Activated naive CD4-positive, alpha-beta T cell treated with anti-CD3 and anti-CD28 coated beads for 36 hours (primary cell): ENCODE data around the gene PBLD. TPM values are rescaled to one million over a fixed set of nuclear protein-coding genes. Genes with fewer than 3 reads are reported as not detected.

Source experiments
- CTCF ChIA-PET: fragments of 350-600 bp; sonication (Branson Sonifier 250); formaldehyde crosslinking; loops from one replicate; lab custom pipeline; 2021; ENCODE audit warnings: antibody characterized with exemption; lab: Charles Lee
- DNase-seq: peaks from one replicate; pipeline ENCODE4 v3.0.0-alpha.2; 2020
- H3K27ac Mint-ChIP-seq: one replicate; pipeline ENCODE4 v1.8.0; 2021; ENCODE audit warnings: mild to moderate bottlenecking, mixed read lengths
- H3K27me3 Mint-ChIP-seq: one replicate; pipeline ENCODE4 v1.8.0; 2021; ENCODE audit warnings: low read depth, mixed read lengths
- H3K36me3 Mint-ChIP-seq: one replicate; pipeline ENCODE4 v1.8.0; 2021; ENCODE audit warnings: low read depth, mixed read lengths
- H3K4me1 Mint-ChIP-seq: one replicate; pipeline ENCODE4 v1.8.0; 2021; ENCODE audit warnings: low read depth, mixed read lengths
- H3K4me3 Mint-ChIP-seq: one replicate; pipeline ENCODE4 v1.8.0; 2021; ENCODE audit warnings: mild to moderate bottlenecking, moderate library complexity, mixed read lengths
- H3K9me3 Mint-ChIP-seq: one replicate; pipeline ENCODE4 v1.8.0; 2021; ENCODE audit warnings: mixed read lengths
- intact Hi-C: fragments of 100-400 bp; cut with micrococcal nuclease; formaldehyde crosslinking; loops from one replicate; pipeline ENCODE4 v1.15.1; 2023
- total RNA-seq, 2 experiments: library from RNA; stranded (reverse); gene quantifications; one replicate each; pipeline ENCODE4 v1.2.3, GENCODE V29; 2021

The PBLD gene
- total RNA-seq = 1 to 10 TPM; 1.3 to 2.2 TPM

DNA sequence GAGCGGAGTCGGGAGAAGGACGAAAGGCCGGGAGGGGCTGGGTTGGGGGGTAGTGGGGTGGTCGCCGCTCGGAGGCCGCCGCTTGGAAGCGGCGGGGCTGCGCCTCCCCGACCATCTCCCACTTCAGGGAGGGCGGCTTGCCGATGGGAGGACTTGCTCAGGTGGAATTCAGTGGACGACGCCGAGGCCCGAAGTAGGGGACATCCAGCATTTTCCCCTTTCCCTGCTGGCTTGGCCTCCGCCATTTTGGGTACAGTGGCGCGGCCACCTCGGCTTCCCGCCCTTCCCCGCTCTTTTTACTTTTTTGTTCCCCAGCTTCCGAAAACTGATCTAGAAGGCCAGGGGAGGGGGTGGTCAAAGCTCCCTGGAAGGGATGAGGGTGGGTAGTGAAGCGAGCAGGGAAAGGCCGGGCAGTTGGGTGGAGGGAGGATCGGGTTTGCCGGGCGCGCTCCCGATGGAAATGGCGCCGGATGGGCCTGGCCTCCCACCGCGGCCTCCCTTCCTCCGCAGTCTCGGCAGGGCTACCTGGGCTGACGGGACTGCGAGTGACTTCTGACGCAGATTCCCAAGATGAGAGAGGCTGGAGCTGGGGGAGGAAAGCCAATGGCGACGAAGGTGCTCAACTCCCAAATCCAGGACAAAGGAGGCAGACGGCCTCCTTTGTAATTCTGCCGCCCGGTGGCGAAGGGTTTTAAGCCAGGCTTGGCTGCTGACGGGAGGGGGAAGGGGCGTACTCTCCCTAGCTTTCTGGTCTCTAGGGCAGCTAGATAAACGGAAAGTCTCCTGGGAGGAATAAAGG, at the start of gene PBLD:
Gene PBLD (minus strand): TSS at position 670 of the 799 bp plus-strand sequence. CDS start 26,084 bp downstream, outside the sequence.
- peaks cover 47% of the 10 kb centered on the region for H3K4me1 Mint-ChIP-seq

DNA sequence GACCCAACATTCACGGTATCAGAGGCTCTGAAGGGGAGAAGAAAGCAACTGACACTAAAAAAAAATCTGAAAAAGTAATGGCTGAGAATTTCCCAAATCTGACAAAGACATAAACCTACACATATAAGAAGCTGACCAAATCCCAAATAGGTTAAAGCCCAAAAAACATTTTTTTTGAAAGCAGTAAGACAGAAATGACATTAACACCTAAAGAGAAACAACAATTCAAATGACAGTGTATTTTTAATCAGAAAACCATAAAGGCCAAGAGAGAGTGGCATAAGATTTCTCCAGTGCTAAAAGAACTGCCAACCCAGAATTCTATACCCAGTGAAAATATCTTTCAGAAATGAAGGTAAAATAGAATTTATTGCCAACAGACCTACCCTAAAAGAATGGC, 38.9 kb upstream of the PBLD start:
- Mint-ChIP-seq H3K27ac (no peak overlapping the region), H3K9me3 (peaks cover 10% of the 10 kb centered on the region), H3K4me1 (no peaks in the 10 kb centered on the region), H3K4me3 (no peak overlapping the region), H3K36me3 (peaks cover 36% of the 10 kb centered on the region), H3K27me3 (no peaks in the 10 kb centered on the region)
- intact Hi-C loops = no loop called here
- CTCF ChIA-PET = no interaction called here
- DNase-seq = no peak

More for the DNA sequence above, at the start of gene PBLD:
- Mint-ChIP-seq H3K36me3 (peaks cover 39% of the 10 kb centered on the region), H3K27me3 (no peaks in the 10 kb centered on the region), H3K27ac (peak within 1 kb of the TSS; percentile 100), H3K4me3 (peak within 1 kb of the TSS; percentile 100), H3K9me3 (no peaks in the 10 kb centered on the region)
- intact Hi-C loops = loop anchor here (1.0 to 2.0 kb wide), 9 partner anchors 74 to 792 kb away; partner anchors contain the start of genes DDX50, DNA2, RUFY2 and SLC25A16
- CTCF ChIA-PET = interaction anchor here (0.6 to 2.7 kb wide), 8 partner anchors 11 to 548 kb away, joined by 3 to 12 read pairs (median 5); no protein-coding TSS in a partner anchor
- peak; percentile 80 for DNase-seq

GRCh38 chr10:68367121-68367520, 34.4 kb upstream of the PBLD start:
- intact Hi-C loops = no loop called here
- H3K4me3 Mint-ChIP-seq = no peak overlapping the region
- H3K9me3 Mint-ChIP-seq = peaks cover 6% of the 10 kb centered on the region
- no peak for DNase-seq
- no peaks in the 10 kb centered on the region for H3K27me3 Mint-ChIP-seq
- H3K4me1 Mint-ChIP-seq = peaks cover 3% of the 10 kb centered on the region
- CTCF ChIA-PET = interaction anchor here (0.7 kb wide), 1 partner anchor 96 kb away, joined by 3 read pairs; no protein-coding TSS in a partner anchor
- no peak overlapping the region for H3K27ac Mint-ChIP-seq
- H3K36me3 Mint-ChIP-seq = peaks cover 19% of the 10 kb centered on the region

DNA sequence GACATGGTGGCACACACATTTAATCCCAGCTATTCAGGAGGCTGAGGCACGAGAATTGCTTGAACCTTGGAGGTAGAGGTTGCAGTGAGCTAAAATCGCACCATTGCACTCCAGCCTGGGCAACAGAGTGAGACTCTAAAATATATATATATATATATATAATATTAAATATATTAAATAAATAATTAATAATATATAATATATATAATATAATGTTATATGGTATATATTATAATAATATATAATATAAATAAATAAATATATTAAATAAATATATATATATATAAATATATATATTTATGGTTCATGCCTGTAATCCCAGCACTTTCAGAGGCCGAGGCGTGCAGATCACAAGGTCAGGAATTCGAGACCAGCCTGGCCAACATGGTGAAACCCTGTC, 33.9 kb upstream of the PBLD start:
- CTCF ChIA-PET = interaction anchor here (0.6 kb wide), 1 partner anchor 529 kb away, joined by 3 read pairs; no protein-coding TSS in a partner anchor
- peaks cover 15% of the 10 kb centered on the region for H3K36me3 Mint-ChIP-seq

DNA sequence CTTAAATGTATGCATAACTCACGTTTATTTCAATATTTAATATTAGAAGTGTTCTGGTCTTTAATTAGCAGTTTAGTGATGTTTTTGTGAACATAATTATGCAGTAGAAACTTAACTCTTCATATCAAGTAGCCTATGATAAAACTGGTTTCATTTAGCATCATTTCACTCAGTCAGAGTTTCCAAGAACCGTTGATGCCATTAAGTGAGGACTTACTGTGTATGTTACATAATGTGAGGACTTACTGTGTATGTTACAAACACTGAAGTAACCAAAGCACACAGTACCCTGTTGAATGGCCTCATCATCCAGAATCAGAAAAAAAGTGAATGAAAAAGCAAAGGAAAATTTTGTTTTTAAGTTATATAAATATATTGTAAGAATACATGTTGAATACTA, 32.9 kb upstream of the PBLD start:
- intact Hi-C loops = no loop called here
- Mint-ChIP-seq H3K9me3 (peaks cover 2% of the 10 kb centered on the region), H3K27ac (no peak overlapping the region), H3K4me1 (peaks cover 3% of the 10 kb centered on the region), H3K27me3 (no peaks in the 10 kb centered on the region), H3K36me3 (peaks cover 9% of the 10 kb centered on the region), H3K4me3 (no peak overlapping the region)
- CTCF ChIA-PET = no interaction called here
- no peak for DNase-seq

More for the DNA sequence above, 33.9 kb upstream of the PBLD start:
- no peak overlapping the region for H3K4me3 Mint-ChIP-seq
- peaks cover 3% of the 10 kb centered on the region for H3K4me1 Mint-ChIP-seq
- DNase-seq = no peak
- no peaks in the 10 kb centered on the region for H3K27me3 Mint-ChIP-seq
- peaks cover 5% of the 10 kb centered on the region for H3K9me3 Mint-ChIP-seq
- no peak overlapping the region for H3K27ac Mint-ChIP-seq
- intact Hi-C loops = no loop called here

DNA sequence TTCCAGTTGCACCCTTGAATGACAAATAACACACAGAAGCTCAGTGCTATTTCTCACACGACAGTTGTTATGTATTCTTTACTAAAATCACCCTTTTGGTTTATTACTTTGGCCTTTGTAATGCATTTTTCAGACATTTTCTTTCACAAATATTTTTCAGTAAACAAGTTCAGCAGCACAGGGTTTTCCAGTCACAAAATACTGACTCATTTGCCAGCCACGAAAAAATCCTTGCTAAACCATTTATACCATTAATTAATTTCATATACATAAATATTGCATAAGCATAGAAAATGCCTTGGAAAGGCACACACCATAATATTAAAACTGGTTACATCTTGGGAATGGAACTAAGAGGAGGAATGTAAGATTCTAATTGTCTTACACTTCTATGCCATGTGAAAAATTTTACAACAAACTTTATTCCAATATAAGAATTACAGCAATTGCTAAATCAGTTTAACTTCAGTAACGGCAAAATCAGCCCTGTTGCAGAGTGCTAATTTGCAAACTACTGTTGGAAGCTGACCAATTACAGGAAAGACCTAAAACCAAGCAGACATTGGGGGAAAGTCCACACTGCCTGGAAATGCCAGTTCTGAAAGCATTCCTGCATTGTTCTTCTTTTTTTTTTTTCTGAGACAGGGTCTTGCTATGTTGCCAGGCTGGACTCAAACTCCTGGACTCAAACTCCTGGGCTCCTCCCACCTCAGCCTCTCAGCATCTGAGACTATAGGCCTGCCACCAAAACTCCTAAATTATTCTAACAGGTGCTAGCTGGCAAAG, 31.6 kb upstream of the PBLD start:
- H3K9me3 Mint-ChIP-seq = no peaks in the 10 kb centered on the region
- CTCF ChIA-PET = interaction anchor here (1.5 kb wide), 1 partner anchor 62 kb away, joined by 5 read pairs; no protein-coding TSS in a partner anchor
- no peaks in the 10 kb centered on the region for H3K27me3 Mint-ChIP-seq
- intact Hi-C loops = no loop called here
- H3K4me3 Mint-ChIP-seq = no peak overlapping the region
- peaks cover 5% of the 10 kb centered on the region for H3K36me3 Mint-ChIP-seq
- no peak overlapping the region for H3K27ac Mint-ChIP-seq
- H3K4me1 Mint-ChIP-seq = peaks cover 3% of the 10 kb centered on the region
- DNase-seq = no peak

GRCh38 chr10:68362590-68362989, 29.9 kb upstream of the PBLD start:
- H3K4me1 Mint-ChIP-seq = peaks cover 3% of the 10 kb centered on the region
- no peaks in the 10 kb centered on the region for H3K9me3 Mint-ChIP-seq
- CTCF ChIA-PET = interaction anchor here (1.0 to 1.8 kb wide), 2 partner anchors 9 to 12 kb away, joined by 3 to 4 read pairs; no protein-coding TSS in a partner anchor
- H3K27ac Mint-ChIP-seq = no peak overlapping the region
- no peak overlapping the region for H3K4me3 Mint-ChIP-seq
- intact Hi-C loops = no loop called here
- no peaks in the 10 kb centered on the region for H3K27me3 Mint-ChIP-seq
- DNase-seq = no peak
- H3K36me3 Mint-ChIP-seq = peaks cover 5% of the 10 kb centered on the region

DNA sequence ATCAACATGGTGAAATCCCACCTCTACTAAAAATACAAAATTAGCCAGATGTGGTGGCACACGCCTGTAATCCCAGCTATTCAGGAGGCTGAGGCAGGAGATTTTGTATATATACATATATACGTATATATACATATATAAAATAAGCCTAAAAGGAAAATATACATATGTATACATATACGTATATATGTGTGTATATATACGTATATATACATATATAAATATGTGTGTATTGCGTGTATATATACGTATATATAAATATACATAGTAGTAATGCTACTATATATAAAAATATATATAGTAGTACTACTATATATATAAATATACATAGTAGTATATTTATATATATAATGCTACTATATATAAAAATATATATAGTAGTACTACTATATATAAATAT, 26.5 kb upstream of the PBLD start:
- Mint-ChIP-seq H3K27ac (no peak overlapping the region), H3K9me3 (no peaks in the 10 kb centered on the region), H3K4me1 (no peaks in the 10 kb centered on the region), H3K36me3 (peaks cover 7% of the 10 kb centered on the region), H3K27me3 (no peaks in the 10 kb centered on the region), H3K4me3 (no peak overlapping the region)
- DNase-seq = no peak
- CTCF ChIA-PET = no interaction called here
- intact Hi-C loops = no loop called here

GRCh38 chr10:68353537-68353936, 20.8 kb upstream of the PBLD start:
- H3K4me1 Mint-ChIP-seq = peaks cover 1% of the 10 kb centered on the region
- no peak for DNase-seq
- H3K9me3 Mint-ChIP-seq = no peaks in the 10 kb centered on the region
- H3K36me3 Mint-ChIP-seq = peaks cover 10% of the 10 kb centered on the region
- intact Hi-C loops = no loop called here
- no peak overlapping the region for H3K4me3 Mint-ChIP-seq
- H3K27ac Mint-ChIP-seq = no peak overlapping the region
- CTCF ChIA-PET = interaction anchor here (1.5 kb wide), 1 partner anchor 9 kb away, joined by 4 read pairs; no protein-coding TSS in a partner anchor
- no peaks in the 10 kb centered on the region for H3K27me3 Mint-ChIP-seq

- CTCF ChIA-PET = interaction anchor here (0.5 to 2.6 kb wide), 31 partner anchors 9 to 493 kb away, joined by 3 to 20 read pairs (median 4); partner anchors contain the start of genes HNRNPH3 and PBLD
Observed at GRCh38 chr10:68348265-68348741, 15.6 kb upstream of the PBLD start.

DNA sequence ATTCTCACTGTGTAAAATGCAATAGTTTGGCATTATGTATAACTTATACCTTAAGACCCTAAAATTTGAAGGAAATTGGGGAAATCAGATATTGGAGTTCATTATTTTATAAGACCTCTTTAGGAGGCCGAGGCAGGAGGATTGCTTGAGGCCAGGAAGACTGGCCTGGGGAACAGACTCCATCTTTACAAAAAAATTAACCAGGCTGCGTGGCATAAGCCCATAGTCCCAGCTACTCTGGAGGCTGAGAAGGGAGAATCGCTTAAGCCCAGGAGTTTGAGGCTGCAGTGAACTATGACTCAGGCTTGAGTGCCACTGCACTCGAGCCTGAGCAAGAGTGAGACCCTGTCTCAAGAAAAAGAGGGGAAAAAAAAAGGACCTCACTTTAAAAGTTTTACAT, 14.0 kb upstream of the PBLD start:
- Mint-ChIP-seq H3K4me1 (peaks cover 18% of the 10 kb centered on the region), H3K27ac (peak overlapping the region; percentile 36), H3K36me3 (peaks cover 9% of the 10 kb centered on the region), H3K9me3 (no peaks in the 10 kb centered on the region), H3K4me3 (no peak overlapping the region), H3K27me3 (no peaks in the 10 kb centered on the region)
- intact Hi-C loops = loop anchor here (5.0 kb wide), 1 partner anchor 489 kb away; no protein-coding TSS in a partner anchor
- no peak for DNase-seq
- CTCF ChIA-PET = interaction anchor here (0.6 to 2.6 kb wide), 6 partner anchors 13 to 918 kb away, joined by 3 to 12 read pairs (median 4); partner anchors contain the start of genes DNAJC12, HNRNPH3 and PBLD

More at GRCh38 chr10:68348265-68348741, 15.6 kb upstream of the PBLD start:
- H3K9me3 Mint-ChIP-seq = no peaks in the 10 kb centered on the region
- intact Hi-C loops = loop anchor here (1.0 to 5.0 kb wide), 2 partner anchors 136 to 491 kb away; no protein-coding TSS in a partner anchor
- H3K4me3 Mint-ChIP-seq = no peak overlapping the region
- DNase-seq = peak; percentile 63
- H3K36me3 Mint-ChIP-seq = peaks cover 12% of the 10 kb centered on the region
- H3K4me1 Mint-ChIP-seq = peaks cover 10% of the 10 kb centered on the region
- H3K27ac Mint-ChIP-seq = no peak overlapping the region
- no peaks in the 10 kb centered on the region for H3K27me3 Mint-ChIP-seq
